Caki2 (cell line): ENCODE measurements around the gene ZBTB49. TPM values are rescaled to one million over a fixed set of nuclear protein-coding genes. Genes with fewer than 3 reads are reported as not detected.
"Not testable (repeated sequence)": the region's sequence is repeated elsewhere in the genome, so short reads cannot be mapped to it uniquely, and the experiment has no call there.

Source experiments
- DNase-seq: peaks from one replicate; pipeline ENCODE4 v3.0.0-alpha.2; 2015; ENCODE audit warnings: low read depth
- in situ Hi-C: cut with HindIII; loops from 2 replicates; pipeline ENCODE4 v1.10.0; 2016; ENCODE audit warnings: low sequenced_read_pairs, low pct_unique_long_range_greater_than_20kb, mixed read lengths
- total RNA-seq: library from RNA; depleted of rRNA; stranded (reverse); fragments of >200 nt; shearing (Covaris generic); gene quantifications from 2 replicates; pipeline ENCODE4 v1.2.3, GENCODE V29; 2014; ENCODE audit warnings: low replicate concordance; rRNA removed

The ZBTB49 gene
- 2.8 and 5.5 TPM in 2 replicates for total RNA-seq

DNA sequence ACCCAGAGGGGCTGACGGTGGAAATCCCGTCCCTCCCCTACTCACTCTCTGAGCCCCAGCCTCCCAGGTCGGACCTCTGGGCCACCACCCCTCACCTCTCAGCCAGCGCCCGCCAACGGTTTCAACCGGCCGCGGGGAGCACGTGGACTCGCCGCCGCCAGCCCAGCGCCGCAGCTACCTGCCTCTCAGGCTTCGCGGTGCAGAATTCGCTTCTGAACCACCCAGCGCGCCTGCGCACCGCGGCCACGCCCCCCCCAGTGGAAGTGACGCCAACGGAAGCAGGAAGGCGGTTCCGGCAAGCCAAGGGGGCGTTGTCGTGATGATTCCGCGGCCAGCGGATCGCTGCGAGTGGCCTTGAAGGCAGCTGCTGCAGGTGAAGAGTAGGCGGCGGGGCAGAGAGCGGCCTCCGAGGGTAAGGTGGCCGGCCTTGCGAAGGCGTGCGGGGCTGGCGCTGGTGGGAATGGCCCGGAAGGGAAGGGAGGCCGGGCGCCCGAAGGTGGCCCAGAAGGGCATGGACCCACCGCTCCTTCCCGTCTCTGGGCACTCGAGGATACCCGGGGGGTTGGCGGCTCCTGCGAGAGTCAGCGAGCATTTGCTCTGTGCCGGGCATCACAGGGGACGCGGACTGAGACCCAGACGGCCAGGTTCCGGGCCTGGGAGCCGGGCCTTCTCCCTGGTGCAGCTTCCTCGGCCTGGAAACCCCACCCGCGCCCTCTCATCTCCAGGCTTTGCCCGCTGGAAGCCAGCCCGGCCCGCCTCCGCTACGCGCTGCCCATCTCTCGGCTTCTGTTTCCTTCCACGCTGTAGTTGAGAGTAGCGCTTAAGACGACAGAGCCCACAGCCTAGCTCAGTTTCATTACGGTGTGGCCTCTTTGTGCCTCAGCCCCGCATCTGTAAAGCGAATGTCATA, at the start of gene ZBTB49, which contains the start of gene LYAR:
ZBTB49 (plus strand) TSS at position 311 of the 910 bp plus-strand sequence. CDS start 9,695 bp downstream, outside the sequence.
LYAR (minus strand) TSS at position 214 of the 910 bp plus-strand sequence. CDS start 6,412 bp downstream, outside the sequence.
- DNase-seq, result peak; percentile 84
- in situ Hi-C loops, result no loop called here

DNA sequence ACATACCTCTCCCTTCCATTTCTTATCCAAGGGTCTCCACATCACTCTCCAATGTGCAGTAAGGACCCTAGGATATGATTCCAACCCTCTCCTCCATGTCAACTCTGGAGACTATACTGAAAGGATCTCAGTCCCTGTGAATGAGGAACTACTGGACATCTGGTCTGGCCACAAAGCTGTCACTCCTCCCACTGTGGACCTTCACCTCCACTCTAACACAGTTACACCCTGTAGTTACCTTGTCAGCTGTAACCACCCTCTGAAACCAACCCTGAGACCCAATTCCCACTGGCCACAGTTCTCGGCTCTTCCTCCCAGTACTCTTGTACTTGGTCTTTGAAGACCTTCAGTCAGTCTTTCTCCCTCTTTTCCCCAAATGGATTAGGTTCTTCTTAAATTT, 44.9 kb upstream of the ZBTB49 start:
- in situ Hi-C loops, result no loop called here
- DNase-seq, result no peak

GRCh38 chr4:4247696-4248028, 42.4 kb upstream of the ZBTB49 start:
- DNase-seq, result no peak

GRCh38 chr4:4248029-4248884, 41.8 kb upstream of the ZBTB49 start, which contains the start of gene TMEM128:
Gene TMEM128, minus strand, starts transcription at chr4:4248223. Its CDS starts 21 bp downstream, at chr4:4248202.
- in situ Hi-C loops, result no loop called here
- peak; percentile 88 for DNase-seq

More at GRCh38 chr4:4247696-4248028, 42.4 kb upstream of the ZBTB49 start:
- in situ Hi-C loops, result no loop called here

- no peak for DNase-seq
Measured at GRCh38 chr4:4248885-4249203, 41.2 kb upstream of the ZBTB49 start.

DNA sequence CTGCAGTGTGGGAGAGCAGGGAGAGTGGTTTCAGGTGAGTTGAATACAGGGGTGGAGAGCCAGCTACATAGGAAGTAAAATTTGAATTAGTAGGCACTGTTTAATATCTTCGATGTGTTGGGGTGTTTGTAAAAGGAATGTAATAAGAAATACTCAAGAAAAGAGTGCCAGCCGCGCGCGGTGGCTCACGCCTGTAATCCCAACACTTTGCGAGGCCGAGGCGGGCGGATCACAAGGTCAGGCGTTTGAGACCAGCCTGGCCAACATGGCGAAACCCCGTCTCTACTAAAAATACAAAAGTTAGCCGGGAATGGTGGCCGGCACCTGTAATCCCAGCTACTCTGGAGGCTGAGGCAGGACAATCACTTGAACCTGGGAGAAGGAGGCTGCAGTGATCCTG, 40.7 kb upstream of the ZBTB49 start:
- DNase-seq, in situ Hi-C loops: not testable (repeated sequence)

More at GRCh38 chr4:4248885-4249203, 41.2 kb upstream of the ZBTB49 start:
- in situ Hi-C loops, result no loop called here

DNA sequence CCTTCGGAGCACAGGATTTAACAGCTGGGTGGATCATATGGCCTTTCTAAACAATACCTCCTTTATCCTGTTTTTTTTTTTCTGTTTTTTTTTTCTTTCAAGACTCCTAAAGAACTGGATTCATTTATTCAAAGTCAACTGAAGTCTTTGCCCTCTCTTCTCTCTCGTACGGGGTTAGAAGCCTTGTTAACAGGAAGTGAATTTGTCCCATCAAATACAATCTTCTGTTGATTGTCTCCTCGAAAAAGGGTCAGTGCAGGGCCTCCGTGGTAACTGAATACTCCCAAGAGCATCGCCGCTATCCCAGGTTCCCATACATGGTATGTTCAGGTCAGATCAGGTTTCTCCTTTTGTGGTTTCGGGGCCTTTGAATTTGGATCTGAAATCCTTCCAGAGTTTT, 40.2 kb upstream of the ZBTB49 start:
- no peak for DNase-seq
- in situ Hi-C loops, result no loop called here

DNA sequence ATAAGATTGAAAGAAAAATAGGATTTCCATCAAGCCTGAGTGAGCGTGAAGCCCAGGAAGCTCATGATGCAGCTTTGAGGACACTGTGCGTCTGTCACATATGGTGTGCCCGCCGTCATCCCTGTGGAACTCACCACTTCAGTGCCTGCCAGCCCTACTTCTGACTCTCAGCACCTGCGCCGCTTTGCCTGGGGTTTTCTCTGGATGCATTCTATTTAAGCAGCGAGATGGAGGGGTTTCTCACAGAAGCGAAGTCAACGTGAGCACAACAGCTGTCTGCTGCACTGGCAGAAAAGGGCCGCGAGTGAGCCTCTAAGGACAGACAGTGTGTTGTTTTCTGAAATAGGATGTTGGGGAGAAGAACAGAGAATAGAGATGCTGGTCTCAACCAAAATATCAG, 35.9 kb upstream of the ZBTB49 start:
- in situ Hi-C loops, result no loop called here
- no peak for DNase-seq

DNA sequence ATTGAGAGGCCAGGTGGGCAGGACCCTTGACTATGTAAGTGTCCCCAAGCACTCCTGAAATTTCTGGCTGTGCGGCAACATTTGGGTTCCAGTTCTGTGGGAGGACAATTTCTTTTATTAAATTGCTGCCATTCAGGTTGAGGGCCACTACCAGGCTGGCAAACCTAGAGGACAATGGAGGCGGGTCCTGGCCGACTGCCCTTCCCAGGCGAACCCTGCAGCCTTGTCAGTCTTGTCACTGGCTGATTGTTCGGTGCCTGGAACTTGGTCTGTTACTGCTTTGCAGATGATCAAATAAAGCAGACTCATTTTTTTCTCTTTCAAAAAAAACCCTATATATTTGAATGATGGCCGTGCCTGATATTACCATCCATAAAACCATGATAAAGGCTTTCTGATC, 35.4 kb upstream of the ZBTB49 start:
- in situ Hi-C loops, result no loop called here
- DNase-seq, result no peak

- in situ Hi-C loops, result no loop called here
- no peak for DNase-seq
Measured at GRCh38 chr4:4256799-4257198, 33.3 kb upstream of the ZBTB49 start.

- DNase-seq, in situ Hi-C loops: not testable (repeated sequence)
Measured at GRCh38 chr4:4257705-4258104, 32.3 kb upstream of the ZBTB49 start.

DNA sequence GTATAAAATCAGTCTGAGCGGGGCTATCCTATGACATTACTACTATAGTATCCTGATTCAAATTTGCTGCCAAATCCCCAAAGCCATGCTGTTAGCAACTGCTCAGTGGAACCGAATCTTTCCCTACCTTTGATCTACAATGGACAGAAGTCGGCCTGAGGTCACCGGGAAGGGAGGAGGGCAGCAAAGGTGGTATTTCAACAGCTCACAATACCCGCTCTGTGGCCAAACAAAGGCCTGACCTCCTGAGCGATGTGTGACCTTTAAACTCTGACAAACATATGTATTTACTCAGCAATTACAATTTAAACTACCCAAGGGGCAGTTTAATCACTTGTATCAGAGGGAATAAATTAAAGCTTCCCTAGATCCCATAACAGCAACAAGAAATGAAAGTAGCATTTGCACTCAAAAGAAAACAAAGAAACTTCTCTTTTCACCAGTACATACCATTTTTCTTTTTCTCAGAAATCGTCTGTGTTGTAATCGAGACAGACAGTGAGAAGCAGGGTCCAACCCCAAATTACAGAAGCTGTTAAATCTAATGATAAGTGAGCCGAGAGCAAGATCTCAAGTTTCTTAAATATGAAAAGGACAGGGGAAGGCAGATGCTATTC, 30.5 kb upstream of the ZBTB49 start:
- no peak for DNase-seq
- in situ Hi-C loops, result no loop called here

- in situ Hi-C loops, result no loop called here
- peak; percentile 18 for DNase-seq
Measured at GRCh38 chr4:4260185-4260751, 29.8 kb upstream of the ZBTB49 start.

DNA sequence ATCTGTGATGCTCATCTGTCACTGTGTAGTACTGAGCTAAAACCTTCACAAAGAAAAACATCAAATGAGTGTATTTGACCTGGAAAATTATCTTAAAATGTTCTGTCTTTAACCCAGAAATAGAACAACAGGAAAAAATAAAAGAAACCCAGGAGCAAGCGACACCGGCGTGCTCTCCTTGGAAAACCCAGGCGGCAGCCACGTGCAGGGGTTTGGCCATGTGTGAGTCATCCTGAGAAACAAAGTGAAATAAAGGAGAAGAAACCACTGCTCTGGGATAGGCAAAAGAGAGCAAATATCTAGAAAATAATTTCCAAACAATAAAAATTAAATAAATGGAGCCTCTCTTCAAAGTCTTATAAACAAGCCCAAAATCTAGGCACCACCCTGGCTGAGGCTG, 22.1 kb upstream of the ZBTB49 start:
- DNase-seq, result no peak
- in situ Hi-C loops, result no loop called here

GRCh38 chr4:4268776-4269175, 21.3 kb upstream of the ZBTB49 start:
- in situ Hi-C loops, result no loop called here
- no peak for DNase-seq

- DNase-seq, result no peak
- in situ Hi-C loops, result no loop called here
Measured at GRCh38 chr4:4269331-4269731, 20.7 kb upstream of the ZBTB49 start.

DNA sequence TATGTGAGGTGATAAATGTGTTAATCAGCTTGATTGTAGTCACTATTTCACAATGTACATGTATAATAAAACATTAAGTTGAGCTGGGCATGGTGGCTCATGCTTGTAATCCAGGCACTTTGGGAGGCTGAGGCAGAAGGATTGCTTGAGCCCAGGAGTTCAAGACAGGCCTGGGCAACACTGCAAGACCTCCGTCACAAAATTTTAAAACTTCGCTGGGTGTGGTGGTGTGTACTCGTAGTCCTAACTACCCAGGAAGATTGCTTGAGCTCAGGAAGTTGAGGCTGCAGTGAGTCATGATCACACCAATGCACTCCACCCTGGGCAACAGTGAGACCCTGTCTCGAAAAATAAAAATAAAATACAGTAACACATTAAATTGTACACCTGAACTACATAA, 20.2 kb upstream of the ZBTB49 start:
- DNase-seq, result no peak
- in situ Hi-C loops, result no loop called here

- in situ Hi-C loops, result no loop called here
- DNase-seq, result no peak
Measured at GRCh38 chr4:4270529-4270928, 19.5 kb upstream of the ZBTB49 start.
